Measurements from ENCODE around the gene RBM20.
"Not testable (repeated sequence)": the region's sequence is repeated elsewhere in the genome, so short reads cannot be mapped to it uniquely, and the experiment has no call there.

The RBM20 gene

DNA sequence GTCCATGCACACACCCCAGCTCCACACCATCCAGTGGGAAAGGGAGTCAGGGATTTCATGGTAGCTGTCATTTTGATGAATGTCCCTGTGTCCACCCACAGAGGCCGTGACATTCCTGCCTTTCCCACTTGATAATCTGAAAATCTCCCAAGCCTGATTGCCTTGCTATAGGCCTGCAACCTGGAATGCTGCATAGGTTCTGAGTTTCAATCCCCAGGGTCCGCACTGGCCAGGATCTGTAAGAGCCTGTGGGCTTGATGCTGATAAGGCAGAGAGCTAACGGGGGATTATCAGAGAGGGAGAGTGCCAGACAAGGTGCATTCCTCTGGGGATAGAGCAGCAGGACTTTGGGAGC, 57.5 kb downstream of the RBM20 start:
- DNase-seq: no peak

DNA sequence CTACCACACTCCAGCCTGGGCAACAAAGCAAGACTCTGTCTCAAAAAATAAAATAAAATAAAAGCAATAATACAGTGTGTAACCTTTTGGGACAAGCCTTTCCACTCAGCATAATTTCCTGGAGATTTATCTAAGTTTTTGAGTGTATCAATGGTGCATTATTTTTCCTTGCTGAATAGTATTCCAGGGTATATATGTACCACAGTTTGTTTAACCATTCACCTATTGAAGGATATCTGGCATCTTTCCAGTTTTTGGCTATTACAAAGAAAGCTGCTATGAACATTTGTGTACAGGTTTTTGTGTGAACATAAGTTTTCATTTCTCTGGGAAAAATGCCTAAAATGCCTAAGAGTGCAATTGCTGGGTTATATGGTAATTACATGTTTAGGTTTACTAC, 59.9 kb downstream of the RBM20 start:
- DNase-seq: no peak

DNA sequence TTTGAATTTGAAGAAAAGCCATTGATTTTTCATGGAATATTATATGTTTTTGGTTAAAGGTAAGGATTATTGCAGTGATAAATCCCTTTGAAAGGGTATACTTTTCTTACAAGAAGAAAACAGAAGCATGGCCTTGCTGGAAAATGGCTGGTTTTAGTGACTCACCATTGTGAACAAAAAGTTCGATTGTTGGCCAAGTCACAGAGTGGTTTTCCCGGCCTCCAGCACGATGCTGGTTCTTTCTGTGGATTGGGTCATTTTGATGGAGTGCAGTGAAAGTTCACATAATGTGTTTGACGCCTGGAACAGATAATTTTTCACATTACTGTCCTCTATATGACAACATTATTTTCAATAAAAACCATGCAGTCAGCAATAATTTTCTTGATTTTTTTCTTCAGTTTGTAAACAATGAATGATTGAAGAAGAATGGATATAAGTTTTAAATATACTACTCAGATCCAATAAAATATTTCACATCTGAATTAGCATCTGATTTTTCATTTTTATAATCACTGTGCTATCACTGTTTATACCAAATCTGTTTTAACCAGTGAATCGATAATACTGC, 60.9 kb downstream of the RBM20 start:
- DNase-seq: no peak

DNA sequence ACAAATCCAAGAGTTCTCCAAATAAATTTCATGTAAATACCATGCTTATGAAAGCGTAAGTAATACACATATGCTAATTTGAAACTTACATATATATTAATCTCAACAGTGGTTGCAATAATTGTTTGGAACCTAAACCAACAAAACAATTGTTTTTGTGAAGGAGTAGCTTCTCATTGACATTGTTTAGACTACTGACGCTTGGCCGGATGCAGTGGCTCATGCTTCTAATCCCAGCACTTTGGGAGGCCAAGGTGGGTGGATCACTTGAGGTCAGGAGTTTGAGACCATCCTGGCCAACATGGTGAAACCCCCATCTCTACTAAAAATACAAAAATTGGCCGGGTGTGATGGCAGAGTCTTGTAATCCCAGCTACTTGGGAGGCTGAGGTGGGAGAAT, 61.5 kb downstream of the RBM20 start:
- DNase-seq: not testable (repeated sequence)

DNA sequence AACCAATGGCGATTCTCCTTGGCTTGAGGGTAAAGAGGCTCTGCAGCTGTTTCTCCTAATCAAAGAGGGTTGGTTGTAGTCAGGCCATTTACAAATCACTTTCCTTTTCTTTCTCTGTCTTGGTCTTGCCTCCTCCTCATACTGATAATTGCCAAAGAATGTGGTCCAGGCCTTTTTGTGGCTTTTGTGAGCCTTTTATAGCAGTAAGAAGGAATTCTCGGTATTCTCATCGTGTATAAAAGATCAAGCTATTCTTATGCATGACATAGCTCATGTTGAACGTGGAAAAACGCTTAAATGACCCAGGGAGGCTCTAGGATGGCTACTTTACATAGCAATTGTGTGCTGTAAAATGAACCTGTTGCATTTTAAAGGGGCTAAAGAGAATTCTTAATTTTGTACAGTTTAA, 62.6 kb downstream of the RBM20 start:
- no peak for DNase-seq

DNA sequence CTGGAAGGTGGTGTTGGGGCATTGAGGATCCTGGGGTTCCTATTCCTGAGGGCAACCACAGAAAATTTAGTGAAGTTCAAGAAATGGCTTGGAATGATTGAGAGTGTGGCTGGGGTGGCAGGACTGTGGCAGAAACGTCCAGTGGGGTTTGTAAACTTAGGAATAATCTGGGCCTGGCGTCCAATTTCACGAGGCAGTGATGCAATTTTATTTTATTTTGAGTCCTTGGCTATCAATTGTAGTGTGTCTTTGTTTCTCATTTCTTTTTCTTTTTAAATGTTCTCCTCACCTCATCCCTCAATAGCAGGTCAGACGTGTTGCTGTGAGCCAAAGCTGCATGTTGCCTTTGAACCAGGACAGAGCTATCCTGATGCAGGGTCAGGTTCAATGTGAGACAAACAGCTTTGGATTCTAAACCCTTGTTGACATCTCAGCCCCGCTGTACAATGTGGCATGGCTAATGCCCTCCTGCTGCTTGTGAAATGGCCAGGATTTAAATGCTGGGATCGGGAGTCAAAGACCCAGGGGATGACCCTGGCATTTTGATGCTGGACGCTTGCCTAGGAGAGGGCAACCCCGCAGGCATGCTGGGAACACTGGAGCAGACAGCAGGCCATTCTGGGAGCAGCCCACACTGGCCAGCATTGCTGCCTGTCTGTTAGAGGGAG, 64.8 kb downstream of the RBM20 start:
- no peak for DNase-seq

DNA sequence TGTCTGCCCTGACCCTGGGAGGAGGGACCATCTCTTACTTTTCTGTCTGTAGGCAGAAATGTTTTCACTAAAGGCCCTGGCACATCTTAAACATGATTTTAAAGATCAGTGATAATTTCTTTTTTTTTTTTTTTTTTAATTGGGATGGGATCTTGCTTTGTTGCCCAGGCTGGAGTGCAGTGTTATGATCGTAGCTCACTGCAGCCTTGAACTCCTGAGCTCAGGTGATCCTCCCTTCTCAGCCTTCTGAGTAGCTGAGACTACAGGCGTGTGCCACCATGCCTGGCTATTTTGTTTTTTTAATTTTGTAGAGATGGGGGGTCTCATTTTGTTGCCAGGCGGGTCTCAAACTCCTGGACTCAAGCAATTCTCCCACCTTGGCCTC, 65.3 kb downstream of the RBM20 start:
- no peak for DNase-seq

DNA sequence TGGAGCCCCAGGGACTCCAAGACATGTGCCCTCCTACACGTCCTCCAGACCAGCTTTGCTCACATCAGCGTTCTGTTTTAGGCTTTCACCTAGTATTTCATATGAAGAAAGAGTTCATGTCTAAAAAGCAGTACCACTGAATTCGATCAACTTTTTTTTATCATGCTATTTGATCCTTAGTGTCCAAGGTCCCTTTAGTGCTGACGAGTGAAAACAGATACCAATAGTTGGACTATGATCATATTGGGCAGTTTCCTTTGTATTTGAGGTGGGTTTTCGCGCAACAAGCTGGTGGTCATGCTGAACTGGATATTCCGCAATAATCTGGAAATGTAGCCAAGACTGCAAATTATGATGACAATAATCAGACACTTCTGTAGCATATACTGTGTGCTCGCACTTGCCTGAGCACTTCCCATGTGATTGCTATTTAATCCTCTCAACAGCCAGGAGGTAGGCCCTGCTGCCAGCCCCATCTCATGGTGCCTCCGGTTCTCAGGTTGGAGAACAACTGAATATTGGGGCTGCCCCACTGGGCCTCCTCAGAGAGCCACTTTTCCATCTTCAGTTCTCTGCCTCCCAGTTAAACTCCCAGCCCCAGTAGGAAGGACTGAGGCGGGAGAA, 65.9 kb downstream of the RBM20 start:
- no peak for DNase-seq

DNA sequence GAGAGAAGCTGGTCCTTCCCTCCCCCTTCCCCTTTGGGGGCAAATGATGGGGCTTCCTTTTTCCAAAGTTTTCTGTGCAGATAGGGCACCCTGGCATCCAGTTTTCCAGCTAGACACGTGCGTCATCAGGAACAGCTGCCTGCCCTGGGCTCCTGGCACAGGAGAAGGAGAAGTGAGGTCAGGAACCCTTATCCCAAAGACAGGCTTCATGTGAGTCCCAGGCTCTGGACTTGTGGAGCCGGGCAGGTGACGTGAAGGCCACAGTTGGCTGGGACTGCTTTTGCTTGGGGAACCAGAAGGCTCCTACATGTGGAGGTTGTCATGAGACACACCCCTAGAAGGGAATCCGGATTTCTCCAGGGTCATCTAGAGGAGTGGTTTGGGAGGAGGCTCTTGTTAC, 66.5 kb downstream of the RBM20 start:
- no peak for DNase-seq

DNA sequence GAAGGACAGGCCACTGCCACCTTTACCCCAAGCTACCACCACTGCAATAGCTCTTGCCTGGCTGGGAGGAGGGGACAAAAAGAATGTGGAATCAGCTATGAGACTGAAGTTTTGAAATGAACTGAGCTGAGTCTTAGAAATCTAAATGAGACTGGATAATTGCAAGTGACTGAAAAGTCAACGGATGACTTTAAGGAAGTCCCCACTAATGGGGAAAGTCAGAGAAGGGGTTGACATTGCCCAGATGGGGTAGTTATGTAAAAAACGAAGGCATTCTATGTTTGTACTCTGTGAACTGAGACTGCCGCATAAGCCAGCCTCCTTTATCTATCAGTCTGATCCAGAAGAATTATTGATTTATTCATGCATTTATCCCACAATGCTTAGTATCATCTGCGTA, 67.2 kb downstream of the RBM20 start:
- DNase-seq: no peak

DNA sequence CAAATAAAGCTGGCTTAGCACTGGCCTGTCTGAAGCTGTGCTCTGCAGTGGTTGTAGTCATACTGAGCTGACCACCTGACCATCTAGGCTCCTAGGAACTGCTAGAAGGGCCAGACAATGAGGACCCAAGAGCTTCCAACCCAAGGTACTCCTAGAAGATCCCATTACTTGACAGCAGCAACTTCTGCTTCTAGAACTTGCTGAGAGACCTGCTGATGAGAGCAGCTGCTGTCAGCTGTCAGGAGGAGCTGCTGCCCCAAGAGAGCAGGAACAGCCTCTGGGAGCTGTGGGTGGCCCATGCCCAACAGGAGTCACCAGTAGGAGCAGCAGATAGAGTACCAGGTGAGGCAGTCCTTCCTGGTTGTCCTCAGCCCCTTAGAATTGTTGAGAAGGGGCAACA, 70.2 kb downstream of the RBM20 start:
- no peak for DNase-seq

DNA sequence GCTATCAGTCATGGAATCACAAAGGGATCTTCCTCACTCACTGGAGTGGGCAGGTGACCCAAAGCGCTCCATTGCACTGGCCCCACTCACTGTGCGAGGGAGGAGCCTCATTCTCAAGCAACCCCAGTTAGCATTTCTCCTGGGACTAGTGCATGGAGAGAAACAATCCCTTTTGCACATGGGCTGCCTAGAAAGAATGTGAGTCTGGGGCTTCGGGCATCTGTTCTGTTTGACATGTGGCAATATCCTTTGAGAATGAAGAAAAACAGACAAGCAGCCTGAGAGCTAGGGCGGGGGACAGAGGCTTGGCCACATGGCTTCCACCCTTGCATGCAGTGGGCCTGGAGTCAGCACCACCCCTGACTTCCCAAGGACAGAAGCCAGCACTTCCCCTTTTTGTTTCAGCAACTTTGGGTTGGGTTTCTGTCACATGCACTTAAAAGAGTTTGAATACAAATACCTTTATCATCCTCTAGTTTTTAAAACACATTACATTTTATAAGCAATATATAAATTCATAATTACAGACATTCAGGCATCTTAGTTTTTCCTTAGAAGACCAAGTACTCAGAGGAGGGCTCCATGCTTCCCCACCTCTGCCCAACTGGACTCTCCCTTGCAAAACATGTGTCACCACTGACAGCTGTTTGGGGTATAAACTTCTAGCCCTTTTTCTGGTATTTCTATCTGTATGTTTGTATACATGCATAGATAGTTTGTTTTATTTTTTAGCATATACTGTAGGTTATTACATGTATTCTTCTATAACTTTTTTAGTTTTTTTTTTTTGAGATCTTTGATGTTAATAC, 73.8 kb downstream of the RBM20 start:
- peak in 1 of 58 donors; percentile 2 for DNase-seq

DNA sequence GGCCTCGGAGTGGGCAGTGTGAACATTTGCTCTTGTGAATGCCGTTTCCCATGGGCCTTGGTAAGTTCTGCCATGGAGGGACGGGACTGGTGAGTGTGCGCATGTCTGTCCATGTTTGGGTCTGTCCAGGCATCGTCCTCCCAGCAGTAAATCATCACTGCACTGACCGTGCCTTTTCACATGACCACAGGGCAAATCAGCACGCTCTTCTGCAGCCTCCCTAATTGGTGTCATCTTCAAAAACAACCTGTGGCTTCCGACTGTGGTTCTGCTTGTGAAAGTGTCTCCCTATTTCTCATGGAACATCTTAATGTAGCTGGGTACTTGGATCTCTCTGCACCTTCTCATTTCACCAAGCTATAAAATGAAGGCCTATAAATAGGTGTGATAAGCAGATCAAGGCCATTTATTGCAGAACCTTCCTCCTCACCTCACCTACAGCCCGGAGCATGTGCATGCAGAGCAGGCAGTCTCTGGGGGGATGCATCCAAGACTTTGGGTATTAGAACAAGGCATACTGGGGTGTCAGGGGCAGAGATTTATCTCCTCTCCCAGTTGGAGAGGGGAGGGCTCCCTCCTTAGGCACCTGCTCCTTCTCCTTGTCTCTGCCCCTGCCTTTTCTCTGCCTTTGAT, 77.4 kb downstream of the RBM20 start:
- no peak for DNase-seq

DNA sequence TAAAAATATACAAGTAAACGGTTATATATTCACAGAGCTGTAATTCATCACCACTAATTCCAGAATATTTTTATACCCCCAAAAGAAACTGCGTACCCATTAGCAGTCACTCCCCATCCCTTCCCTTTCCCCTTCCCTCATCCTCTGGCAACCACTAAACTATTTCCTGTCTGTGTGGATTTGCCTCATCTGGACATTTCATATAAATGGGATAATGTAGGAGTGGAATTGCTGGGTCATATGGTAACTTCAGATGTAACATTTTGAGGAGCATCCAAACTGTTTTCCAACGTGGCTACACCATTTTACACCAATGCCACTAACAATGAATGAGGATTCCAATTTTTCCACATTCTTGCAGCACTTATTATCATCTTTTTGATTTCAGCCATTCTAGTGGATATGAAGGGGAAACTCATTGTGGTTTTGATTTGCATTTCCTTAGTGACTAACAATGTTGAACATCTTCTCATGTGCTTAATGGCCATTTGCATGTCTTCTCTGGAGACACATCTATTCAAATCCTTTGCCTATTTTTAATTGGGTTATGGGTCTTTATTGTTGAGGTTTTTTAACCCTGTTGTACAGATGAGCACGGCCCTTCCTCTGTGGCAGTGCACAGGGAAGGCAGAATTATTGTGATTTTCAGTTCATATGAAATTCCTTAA, 79.2 kb downstream of the RBM20 start:
- no peak for DNase-seq

DNA sequence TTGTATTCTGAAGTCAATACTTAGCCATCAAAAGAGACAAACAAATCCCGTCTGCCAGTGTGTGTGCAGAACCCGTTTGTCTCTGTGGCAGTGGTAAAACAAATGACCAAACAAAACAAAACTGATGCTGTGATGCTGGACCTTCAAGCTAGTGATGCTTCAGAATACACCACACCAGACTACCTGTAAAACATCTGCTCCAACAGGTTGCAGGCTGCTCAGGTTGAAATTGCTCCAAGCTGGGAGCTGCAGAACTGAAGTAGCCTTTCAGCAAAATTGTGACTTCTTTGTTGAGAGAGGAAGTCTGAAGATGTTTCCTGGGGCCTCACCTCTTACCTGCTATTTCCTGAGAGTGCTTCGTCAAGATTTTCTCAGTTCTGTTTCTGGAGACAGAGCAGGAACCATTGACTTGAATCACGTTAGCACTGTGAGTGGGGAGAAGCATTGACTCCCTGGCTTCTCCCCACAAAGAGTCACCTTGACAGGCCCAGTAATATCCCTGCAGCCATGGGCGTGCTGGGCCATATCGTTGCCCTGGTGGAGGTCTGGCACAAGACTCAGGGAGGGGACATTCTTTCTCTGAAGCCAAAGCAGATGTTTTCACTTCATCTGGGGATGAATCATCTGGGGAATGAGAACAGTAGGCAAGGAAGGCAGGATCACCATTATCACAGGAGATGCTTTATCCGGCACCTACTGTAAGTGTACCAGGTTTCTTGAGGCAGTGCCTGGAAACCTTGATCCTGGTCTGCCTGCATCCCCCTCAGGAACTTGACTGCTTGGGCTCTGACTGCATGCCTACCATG, 80.2 kb downstream of the RBM20 start:
- DNase-seq: no peak

DNA sequence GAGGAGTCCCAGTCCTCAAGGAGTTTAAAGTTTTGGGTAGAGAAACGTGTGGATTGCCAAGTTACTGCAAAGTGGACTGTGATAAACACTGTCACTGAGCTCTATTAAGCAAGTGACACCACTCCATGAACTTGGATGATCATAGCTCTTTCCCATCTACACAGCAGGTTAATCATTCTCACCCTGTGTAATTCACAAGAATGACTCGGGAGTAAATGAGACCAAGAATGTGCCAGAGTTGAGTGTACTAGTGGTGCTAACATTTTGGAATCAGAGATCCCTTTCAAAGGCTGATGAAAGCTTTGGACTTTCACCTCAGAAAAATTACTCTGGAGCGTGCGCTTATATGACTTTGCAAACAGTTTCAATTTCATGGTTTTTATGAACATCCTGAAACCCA, 80.8 kb downstream of the RBM20 start:
- DNase-seq: no peak

DNA sequence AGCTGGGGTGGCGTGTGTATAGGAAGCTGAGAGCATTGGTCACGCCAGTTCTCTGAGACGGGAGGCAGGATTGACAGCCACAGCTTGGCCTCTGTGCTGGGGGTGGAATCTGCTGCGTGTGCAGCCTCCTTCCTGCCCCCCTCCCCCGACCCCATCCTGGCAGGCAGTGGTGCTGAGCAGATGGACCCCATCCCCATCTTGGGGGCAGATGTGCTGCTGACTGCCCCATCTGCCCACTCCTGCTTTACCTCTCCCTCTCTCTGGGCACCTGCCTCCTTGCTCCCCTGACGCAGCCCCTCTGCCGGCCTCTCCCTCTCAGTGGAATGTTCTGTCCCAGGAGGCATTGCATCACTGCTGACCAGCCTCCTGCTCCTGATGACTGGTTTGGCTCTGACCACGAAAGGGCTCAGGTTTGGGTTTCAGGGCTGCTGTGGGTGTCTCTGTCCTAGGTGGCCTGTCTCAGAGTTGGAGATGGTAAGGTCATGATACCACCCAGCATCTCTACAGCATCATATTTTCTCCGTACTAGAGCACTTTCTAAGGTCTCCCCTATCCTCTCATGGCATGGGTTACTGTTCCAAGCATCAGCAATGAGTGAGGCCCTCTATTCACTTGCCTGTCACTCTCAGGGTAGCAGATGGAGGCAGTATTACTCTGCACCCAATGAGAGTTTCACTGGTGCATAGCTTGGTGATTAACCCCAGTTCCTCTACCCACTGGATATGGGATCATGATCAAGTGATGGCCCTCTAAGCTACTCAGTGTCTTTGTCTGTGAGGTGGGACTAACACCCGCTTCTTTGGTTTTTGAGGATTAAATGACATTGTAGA, 81.9 kb downstream of the RBM20 start:
- DNase-seq: no peak

DNA sequence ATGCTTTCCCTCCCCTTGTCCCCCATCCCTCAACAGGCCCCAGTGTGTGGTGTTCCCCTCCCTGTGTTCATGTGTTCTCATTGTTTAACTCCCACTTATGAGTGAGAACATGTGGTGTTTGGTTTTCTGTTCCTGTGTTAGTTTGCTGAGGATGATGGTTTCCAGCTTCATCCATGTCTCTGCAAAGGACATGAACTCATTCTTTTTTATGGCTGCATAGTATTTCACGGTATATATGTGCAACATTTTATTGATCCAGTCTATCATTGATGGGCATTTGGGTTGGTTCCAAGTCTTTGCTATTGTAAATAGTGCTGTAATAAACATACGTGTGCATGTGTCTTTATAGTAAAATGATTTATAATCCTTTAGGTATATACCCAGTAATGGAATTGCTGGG, 83.6 kb downstream of the RBM20 start:
- not testable (repeated sequence) for DNase-seq

DNA sequence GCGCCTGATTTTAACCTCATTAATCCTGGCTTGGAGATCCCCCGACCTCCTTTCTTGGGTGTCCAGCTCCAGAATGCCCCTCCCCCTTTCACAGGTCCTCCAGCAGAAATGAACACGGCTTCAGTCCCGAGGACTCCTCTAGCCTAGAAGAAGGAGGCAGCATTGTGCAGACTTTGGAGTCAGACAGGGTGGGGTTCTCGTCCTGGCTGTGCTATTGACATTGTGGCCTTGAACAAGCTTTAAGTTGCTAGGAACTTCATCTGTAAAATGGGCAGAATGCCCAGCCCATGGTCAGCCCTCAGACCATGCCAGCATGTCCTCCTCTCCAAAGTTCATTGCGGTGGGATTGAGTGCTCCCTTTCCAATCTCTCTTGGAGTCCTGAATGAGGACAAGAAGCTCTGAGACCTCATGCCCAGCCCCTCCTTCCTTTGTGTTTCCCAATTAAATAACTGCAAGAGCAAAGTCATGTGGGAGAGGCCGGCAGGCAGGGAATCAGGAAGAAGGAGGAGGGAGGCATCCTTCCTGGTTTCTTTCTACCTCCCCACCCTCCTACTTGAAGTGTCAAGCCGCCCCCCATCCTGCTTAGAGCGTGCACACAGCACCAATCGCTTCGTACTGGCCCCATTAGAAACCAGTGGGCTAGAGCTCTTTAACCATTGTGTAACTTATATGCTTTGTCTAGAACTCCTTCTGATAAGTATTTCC, 86.4 kb downstream of the RBM20 start:
- DNase-seq: no peak

Data from anterior cingulate cortex (tissue), 58 donors.